A549 (cell line): ENCODE measurements around the gene RPH3AL.

Experiments used
- CTCF ChIP-seq: fragments of >200 bp; sonication (Bioruptor Twin); formaldehyde crosslinking; IDR thresholded peaks from 3 replicates; pipeline ENCODE4 v1.5.1; 2016
- MAX ChIP-seq: IDR thresholded peaks from 2 replicates; pipeline ENCODE4 v1.6.1; 2012
- POLR2AphosphoS2 ChIP-seq: conservative IDR thresholded peaks from 2 replicates; pipeline ENCODE4 v1.6.1; 2012; ENCODE audit warnings: low read length, improper control_type of control experiment, inconsistent platforms

GRCh38 chr17:218432-219110 lies 134.0 kb downstream of the RPH3AL start:
- TF ChIP-seq MAX (no peak), POLR2AphosphoS2 (no peak), CTCF (no peak)
